Heart left ventricle (tissue), 16 donors: ENCODE data around the gene TRIM34. TPM values are rescaled to one million over a fixed set of nuclear protein-coding genes. Genes with fewer than 3 reads are reported as not detected.
A peak's percentile ranks its signal among the peaks of the same experiment; 100 is the strongest.

Experiments used
- ATAC-seq, 4 donors: fragments of 200-7000 bp; cut with Tn5 transposase; one replicate each; pipeline ENCODE4 v1.9.1; 2020 to 2022; ENCODE audit warnings: moderate library complexity in 4 of 4, mild to moderate bottlenecking in 3 of 4, moderate number of reproducible peaks in 1 of 4
- DNase-seq, 5 donors: peaks; one replicate each; pipeline ENCODE4 v3.0.0-alpha.2; 2020
- H3K27ac ChIP-seq, 12 donors: fragments of 200-600 bp; sonication (generic) in 4 of 12; one replicate each; pipeline versions ENCODE4 v1.5.0 to v1.8.0; 2016 to 2022; ENCODE audit warnings: mild to moderate bottlenecking in 2 of 12
- H3K27me3 ChIP-seq, 9 donors: fragments of 200-600 bp; sonication (generic) in 2 of 9; one replicate each; pipeline versions ENCODE4 v1.5.1 to v1.8.0; 2016 to 2022; ENCODE audit warnings: mild to moderate bottlenecking in 3 of 9
- H3K36me3 ChIP-seq, 9 donors: fragments of 200-600 bp; sonication (generic) in 2 of 9; one replicate each; pipeline versions ENCODE4 v1.5.0 to v1.8.0; 2018 to 2022; ENCODE audit warnings: mild to moderate bottlenecking in 2 of 9
- H3K4me1 ChIP-seq, 12 donors: fragments of 200-600 bp; sonication (generic) in 4 of 12; one replicate each; pipeline versions ENCODE4 v1.5.0 to v1.8.0; 2016 to 2022; ENCODE audit warnings: mild to moderate bottlenecking in 3 of 12
- H3K4me3 ChIP-seq, 12 donors: fragments of 200-600 bp; sonication (generic) in 4 of 12; one replicate each; pipeline versions ENCODE4 v1.5.0 to v1.8.0; 2017 to 2022; ENCODE audit warnings: mild to moderate bottlenecking in 9 of 12, moderate library complexity in 4 of 12
- H3K9me3 ChIP-seq, 12 donors: fragments of 200-600 bp; sonication (generic) in 4 of 12; one replicate each; pipeline versions ENCODE4 v1.5.0 to v1.8.0; 2016 to 2022; ENCODE audit warnings: mild to moderate bottlenecking in 1 of 12
- POLR2A ChIP-seq, 2 donors: fragments of 450-650 bp; IDR thresholded peaks; one replicate each; pipeline ENCODE4 v1.6.1; 2017; ENCODE audit warnings: antibody characterized with exemption in 2 of 2, mild to moderate bottlenecking in 2 of 2, moderate library complexity in 2 of 2
- WGBS, 4 donors: extraction: QIAGEN DNeasy Blood & Tissue Kit in 2 of 4; methylation state at CpG; one replicate each; pipeline versions ENCODE4 v1.1.5 to v1.1.7; 2013 to 2018; 5-methylcytosine and 5-hydroxymethylcytosine counted together
- intact Hi-C, 10 donors: fragments of 100-400 bp; cut with DNase I; formaldehyde crosslinking; loops; one replicate each; pipeline versions ENCODE4 v1.11.1 to v1.14.2; 2022
- polyA plus RNA-seq, 2 donors: library from polyadenylated mRNA; stranded (reverse); fragments of 200-250 nt; gene quantifications; one replicate each; pipeline ENCODE4 v1.2.3, GENCODE V29; 2013
- total RNA-seq, 9 donors: library from RNA; depleted of rRNA in 2 of 9; stranded (reverse); fragments of >200 nt in 2 of 9; fragmentation: NEBNext Ultra II Directional in 3 of 9; extraction: Animal tissue kit (Norgen Biotek cat#: 25700) in 3 of 9; gene quantifications; one replicate each; pipeline versions ENCODE4 v1.1.0 to v1.2.4, GENCODE V29; 2016 to 2023
- TF ChIP-seq, protein P1 (sequence below), 12 donors: fragments of 200-600 bp; sonication (generic) in 4 of 12; IDR thresholded peaks; one replicate each; pipeline versions ENCODE4 v1.5.0 to v1.8.0; 2018 to 2022; ENCODE audit warnings: antibody characterized with exemption in 12 of 12, mild to moderate bottlenecking in 5 of 12
- donor health status: ischemic (EF 13 %, LVEDD 7.1; RV severe dilation, severe dysfunction).
- donor health status: healthy with polysubstance abuse.
- donor health status: DM: no; HTN: yes; CAD: no.
- donor health status: DM: no; HTN: no; CAD: no.
- donor health status: ischemic (EF 25% LVEDD 6.9; RV normal size, moderate dysfunction).
- donor health status: ischemic (EF 25% LVEDD 5.7; RV mildly dilated, moderate dysfunction).
- donor health status: healthy.
- donor health status: DM: yes; HTN: yes; CAD: no.
- donor health status: ischemic (EF 35%, LVEDD 5.7; RV mildly dilated, moderate dysfunction).
- donor health status: nonischemic (EF 11% LVEDD 7.7; RV severe dilation, severe dysfunction).
- donor health status: DM: yes; HTN: yes; CAD: no.
- donor health status: PGD.
- donor health status: ischemic (EF 29% LVEDD 5.4; RV normal size, mild dysfunction).
- donor health status: nonischemic (EF 23%, LVEDD 6.1; RV moderate dilation, normal function).

The TRIM34 gene
- total and polyA plus RNA-seq, 11 donors = 0.72 to 9.1 (median 1.6) TPM

GRCh38 chr11:5610446-5610845, 14.4 kb upstream of the TRIM34 start:
- H3K36me3 ChIP-seq = peaks cover 0 to 5% (median 0%) of the 10 kb centered on the region in 9 donors
- WGBS, 4 donors = 73 to 86% (median 84%) methylated on average over 5 of the region's 5 CpGs
- no peak for DNase-seq
- intact Hi-C loops = no loop called here
- no peaks in the 10 kb centered on the region for H3K27me3 ChIP-seq
- H3K4me1 ChIP-seq = no peaks in the 10 kb centered on the region
- no peak overlapping the region for H3K4me3 ChIP-seq
- TF ChIP-seq, protein P1, sequence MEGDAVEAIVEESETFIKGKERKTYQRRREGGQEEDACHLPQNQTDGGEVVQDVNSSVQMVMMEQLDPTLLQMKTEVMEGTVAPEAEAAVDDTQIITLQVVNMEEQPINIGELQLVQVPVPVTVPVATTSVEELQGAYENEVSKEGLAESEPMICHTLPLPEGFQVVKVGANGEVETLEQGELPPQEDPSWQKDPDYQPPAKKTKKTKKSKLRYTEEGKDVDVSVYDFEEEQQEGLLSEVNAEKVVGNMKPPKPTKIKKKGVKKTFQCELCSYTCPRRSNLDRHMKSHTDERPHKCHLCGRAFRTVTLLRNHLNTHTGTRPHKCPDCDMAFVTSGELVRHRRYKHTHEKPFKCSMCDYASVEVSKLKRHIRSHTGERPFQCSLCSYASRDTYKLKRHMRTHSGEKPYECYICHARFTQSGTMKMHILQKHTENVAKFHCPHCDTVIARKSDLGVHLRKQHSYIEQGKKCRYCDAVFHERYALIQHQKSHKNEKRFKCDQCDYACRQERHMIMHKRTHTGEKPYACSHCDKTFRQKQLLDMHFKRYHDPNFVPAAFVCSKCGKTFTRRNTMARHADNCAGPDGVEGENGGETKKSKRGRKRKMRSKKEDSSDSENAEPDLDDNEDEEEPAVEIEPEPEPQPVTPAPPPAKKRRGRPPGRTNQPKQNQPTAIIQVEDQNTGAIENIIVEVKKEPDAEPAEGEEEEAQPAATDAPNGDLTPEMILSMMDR (IDR thresholded peaks at IDR 0.05) = no peak
- no peak for TF ChIP-seq POLR2A (IDR thresholded peaks at IDR 0.05)
- H3K9me3 ChIP-seq = no peaks in the 10 kb centered on the region
- no peak overlapping the region for H3K27ac ChIP-seq
- ATAC-seq = no peak

GRCh38 chr11:5611627-5612026, 13.2 kb upstream of the TRIM34 start:
- intact Hi-C loops = no loop called here
- Histone ChIP-seq H3K9me3 (no peaks in the 10 kb centered on the region), H3K27me3 (no peaks in the 10 kb centered on the region), H3K4me1 (no peaks in the 10 kb centered on the region), H3K27ac (no peak overlapping the region), H3K4me3 (no peak overlapping the region), H3K36me3 (no peaks in the 10 kb centered on the region)
- TF ChIP-seq, protein P1 (IDR thresholded peaks at IDR 0.05) = no peak
- no peak for TF ChIP-seq POLR2A (IDR thresholded peaks at IDR 0.05)
- ATAC-seq = no peak
- DNase-seq = no peak
- WGBS, 4 donors = 92 to 95% (median 94%) methylated on average over 11 of the region's 11 CpGs

DNA sequence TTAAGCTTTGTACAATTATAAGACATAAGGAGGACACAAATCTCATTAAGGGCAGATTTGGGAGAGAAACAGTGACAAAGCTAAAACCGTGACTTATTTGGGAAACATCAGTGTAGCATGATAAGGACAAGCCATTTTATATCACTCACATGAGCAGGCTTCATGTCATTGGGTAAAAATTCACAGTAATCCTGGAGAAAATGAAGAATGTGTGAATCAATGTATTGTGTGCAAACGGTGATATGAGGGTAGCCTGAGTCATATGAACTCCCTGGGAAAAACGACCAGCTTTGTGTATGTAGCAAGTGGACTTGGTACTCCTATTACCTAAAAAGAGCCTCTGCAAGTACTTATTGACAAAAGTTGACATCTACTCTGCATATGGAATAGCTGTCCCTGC, 6.0 kb upstream of the TRIM34 start:
- H3K9me3 ChIP-seq = no peaks in the 10 kb centered on the region
- no peaks in the 10 kb centered on the region for H3K36me3 ChIP-seq
- no peak overlapping the region for H3K27ac ChIP-seq
- ATAC-seq (no peak), DNase-seq (no peak)
- TF ChIP-seq, protein P1 (IDR thresholded peaks at IDR 0.05) = no peak
- no peak for TF ChIP-seq POLR2A (IDR thresholded peaks at IDR 0.05)
- WGBS, 4 donors = 81 to 87% (median 86%) methylated on average over 3 of the region's 3 CpGs
- intact Hi-C loops = no loop called here
- no peaks in the 10 kb centered on the region for H3K27me3 ChIP-seq
- H3K4me1 ChIP-seq = peaks cover 0 to 18% (median 7%) of the 10 kb centered on the region in 12 donors
- H3K4me3 ChIP-seq = no peak overlapping the region

GRCh38 chr11:5620651-5621521, 3.9 kb upstream of the TRIM34 start:
- no peak for DNase-seq
- 41 to 57% (median 46%) methylated on average over 3 of the region's 3 CpGs for WGBS, 4 donors
- TF ChIP-seq POLR2A (IDR thresholded peaks at IDR 0.05) = no peak
- TF ChIP-seq, protein P1 (IDR thresholded peaks at IDR 0.05) = no peak
- Histone ChIP-seq H3K27ac (peak overlapping the region in 1 of 12 donors; percentile 31), H3K27me3 (no peaks in the 10 kb centered on the region), H3K4me1 (peaks cover 0 to 32% (median 14%) of the 10 kb centered on the region in 12 donors), H3K4me3 (no peak overlapping the region), H3K36me3 (no peaks in the 10 kb centered on the region), H3K9me3 (no peaks in the 10 kb centered on the region)
- ATAC-seq = peak in 3 of 4 donors; percentile 39 to 68 (median 48)
- intact Hi-C loops = loop anchor here in 3 of 10 donors (5.0 to 10.0 kb wide), 3 partner anchors 64 to 74 kb away; partner anchors contain the start of genes TRIM22 (in 2 of the 3) and TRIM5 (in 2 of the 3)
